NCI-H1417 (cell line): ENCODE results near the gene NOS2.
"Not testable (repeated sequence)": the region's sequence is repeated elsewhere in the genome, so short reads cannot be mapped to it uniquely, and the experiment has no call there.

Experiments
- DNase-seq, 3 experiments: peaks; one replicate each; lab custom pipeline; 2025; lab: John Stamatoyannopoulos, UW

Gene NOS2

DNA sequence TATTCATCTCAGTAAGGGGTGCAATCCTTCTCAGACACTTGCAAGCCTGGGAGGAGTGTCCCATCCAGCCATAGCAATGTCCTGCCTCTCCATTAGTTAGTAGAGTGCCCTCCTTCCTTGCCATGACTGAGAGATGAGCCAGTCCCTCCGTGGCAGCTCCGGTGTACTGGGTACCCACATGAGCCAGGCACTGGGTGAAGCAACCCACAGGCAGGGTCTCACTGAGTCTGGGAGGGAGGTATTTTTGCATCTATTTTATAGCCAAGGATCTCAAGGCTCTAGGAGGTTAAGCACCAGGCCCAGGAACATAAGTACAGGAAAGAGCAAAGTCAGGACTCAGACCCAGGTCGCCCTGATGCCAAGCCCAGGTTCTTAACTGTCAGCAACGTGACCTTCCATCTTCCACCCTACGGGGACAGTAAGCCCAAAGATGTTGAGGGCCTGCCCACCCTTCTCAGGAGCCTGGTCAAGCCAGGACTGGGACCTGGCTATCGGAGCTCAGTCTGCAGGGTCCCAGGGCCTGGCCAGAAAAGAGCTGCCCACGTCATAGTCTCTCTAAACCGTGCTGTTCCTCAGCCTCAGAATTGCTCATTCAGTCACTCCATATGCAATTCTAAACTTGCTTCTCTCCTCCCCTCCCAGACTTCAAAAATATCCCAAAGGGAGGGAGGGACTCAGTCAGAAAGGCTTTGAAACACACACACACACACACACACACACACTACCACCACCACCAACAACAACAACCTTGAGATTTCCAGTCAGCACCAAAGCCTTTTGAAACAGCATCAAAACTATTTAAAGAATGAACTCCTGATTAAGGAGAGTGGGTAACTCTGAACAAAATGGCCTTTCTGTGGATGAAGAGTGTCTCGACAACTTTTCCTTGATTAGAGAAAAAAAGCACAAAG is 16.6 kb downstream of the NOS2 start:
- DNase-seq: no peak

DNA sequence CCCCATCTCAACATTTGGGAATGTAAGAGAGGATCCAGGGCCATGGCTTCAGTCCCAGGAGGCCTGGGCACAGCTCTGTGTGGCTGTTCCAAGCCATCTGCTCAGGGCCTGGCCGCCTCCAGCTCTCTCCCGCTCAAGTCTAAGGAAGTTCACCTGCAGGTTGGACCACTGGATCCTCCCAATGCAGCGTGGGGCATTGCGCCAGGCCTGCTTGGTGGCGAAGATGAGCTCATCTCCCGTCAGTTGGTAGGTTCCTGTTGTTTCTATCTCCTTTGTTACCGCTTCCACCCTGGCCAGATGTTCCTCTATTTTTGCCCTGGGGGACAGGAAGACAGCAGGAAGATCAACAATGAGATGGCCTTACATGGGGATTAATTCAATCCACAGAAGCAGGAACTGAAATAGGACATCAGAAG is 17.5 kb downstream of the NOS2 start:
- DNase-seq: peak in 2 of 3 experiments; percentile 12 to 26

DNA sequence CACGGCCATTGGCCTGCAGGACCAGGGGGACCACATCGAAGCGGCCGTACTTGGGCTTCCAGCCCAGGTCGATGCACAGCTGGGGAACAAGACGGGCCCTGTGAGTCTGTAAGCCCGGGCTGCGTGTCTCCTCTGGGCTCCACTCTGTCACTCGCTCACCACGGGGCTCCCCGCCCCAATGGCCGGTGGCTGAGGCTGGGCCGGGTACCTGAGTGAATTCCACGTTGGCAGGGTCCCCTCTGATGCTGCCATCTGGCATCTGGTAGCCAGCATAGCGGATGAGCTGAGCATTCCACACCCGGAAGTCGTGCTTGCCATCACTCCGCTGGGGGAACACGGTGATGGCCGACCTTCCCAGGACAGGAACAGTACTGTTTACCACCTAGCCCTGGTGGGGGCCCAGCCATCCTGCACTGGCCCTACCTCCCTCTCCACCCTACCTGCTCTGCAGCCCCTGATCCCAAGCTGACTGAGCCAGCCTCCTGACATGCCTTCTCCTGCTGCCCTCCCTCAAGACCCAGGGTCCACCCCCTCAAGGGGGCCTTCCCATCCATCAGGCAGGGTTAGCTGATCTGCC is 19.4 kb downstream of the NOS2 start:
- no peak for DNase-seq

DNA sequence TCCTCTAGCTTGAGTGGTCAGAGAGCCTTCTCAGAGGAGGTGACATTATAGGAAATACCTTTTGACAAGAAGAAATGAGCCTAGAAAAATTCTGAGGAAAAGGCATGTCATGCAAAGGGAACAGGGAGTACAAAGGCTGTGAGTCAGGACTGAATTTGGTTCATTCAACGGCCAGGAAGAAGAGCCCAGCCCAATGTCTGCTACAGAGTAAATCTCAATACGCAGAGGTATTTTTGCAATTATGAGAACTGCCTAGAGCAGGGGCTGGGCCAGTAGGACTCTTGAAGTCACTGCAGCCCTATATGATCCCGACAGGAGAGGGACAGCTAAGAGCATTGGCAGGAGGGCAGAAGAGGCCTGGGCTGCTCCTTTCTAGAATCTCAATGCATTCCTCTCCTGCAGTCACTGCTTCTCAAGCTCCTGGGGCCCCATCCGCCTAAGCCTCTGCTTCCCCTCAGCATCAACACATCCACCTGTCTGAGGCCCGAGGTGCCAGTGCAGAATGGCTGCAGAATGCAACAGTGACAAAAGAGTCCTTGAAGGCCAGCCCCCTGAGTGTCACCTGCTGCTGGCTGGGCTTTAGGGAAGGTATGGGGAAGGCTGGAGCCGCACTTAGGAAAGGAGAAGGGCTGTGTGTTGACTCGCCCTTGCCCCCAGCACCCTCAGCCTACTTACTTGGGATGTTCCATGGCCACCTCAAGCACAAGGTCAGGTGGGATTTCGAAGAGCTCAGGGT is 20.1 kb downstream of the NOS2 start:
- DNase-seq: no peak

DNA sequence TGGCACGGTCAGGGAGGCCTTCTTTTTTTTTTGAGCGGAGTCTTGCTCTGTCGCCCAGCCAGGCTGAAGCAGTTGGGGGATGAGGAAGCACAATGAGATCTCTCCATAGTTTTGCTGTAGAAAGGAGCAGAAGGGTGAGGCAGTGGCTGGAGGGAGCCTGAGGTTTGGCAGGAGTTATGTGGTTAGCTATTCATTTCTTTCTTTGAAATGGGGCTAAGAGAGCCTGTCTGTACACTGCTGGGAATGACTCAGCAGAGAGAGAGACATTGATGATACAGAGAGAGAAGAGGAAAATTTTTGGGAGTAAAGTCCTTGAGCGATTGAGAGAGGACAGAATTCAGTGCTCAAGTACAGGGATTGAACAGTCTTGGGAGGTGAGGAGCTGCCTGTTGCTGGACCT is 22.1 kb downstream of the NOS2 start:
- DNase-seq: no peak

DNA sequence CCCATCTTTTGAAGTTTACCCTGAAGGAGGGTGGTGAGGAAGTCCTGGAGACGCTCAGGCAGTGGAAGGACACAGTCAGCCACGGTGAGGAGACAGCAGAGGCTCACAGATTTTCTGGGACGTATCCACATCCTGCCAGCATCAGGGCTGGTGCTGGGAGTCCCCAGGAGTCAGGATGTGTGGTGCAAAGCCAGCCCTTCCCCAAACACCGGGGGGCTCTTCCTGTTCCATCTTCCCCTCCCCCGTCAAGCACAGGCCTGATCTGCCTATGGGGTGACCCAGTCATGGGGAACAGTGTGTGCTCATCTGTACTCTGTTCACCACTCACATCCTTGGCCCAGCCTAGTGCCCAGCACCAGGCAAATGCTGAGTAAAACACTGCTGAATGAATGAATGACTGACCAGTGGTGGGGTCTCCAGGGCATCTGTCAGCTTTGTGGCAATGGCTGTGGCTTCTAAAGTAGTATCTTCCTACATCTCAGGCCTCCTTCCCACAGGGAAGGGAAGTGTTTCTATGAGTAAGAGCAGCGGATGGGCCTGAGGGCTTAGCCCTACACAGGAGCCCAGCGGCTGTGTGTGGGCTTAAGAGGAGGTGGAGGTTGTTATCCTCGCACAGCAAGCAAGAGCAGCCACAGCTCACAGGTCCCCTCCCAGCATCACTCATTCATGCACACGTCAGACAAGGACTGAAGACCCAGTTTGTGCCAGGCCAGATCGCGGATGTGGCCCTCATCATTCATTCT is 23.3 kb downstream of the NOS2 start:
- no peak for DNase-seq

DNA sequence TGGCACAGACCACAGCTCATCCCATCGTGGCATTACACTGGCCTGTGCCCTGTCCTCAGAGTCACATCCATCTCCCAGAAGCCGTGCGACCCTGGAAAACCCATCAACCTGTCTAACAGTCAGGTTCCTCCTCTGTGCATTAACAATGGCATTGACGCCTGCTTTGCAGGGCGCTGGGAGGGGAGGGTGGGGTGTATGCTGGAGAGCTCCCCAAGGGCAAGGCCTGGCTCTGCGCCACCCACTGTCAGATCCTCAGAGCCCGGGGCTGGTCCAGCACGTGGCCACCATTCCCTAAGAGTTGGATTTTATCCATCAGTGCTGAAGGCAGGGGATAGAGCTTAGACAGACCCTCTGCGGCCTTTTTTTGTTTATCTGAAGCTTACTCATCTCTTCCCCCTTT is 28.7 kb downstream of the NOS2 start:
- DNase-seq: no peak

DNA sequence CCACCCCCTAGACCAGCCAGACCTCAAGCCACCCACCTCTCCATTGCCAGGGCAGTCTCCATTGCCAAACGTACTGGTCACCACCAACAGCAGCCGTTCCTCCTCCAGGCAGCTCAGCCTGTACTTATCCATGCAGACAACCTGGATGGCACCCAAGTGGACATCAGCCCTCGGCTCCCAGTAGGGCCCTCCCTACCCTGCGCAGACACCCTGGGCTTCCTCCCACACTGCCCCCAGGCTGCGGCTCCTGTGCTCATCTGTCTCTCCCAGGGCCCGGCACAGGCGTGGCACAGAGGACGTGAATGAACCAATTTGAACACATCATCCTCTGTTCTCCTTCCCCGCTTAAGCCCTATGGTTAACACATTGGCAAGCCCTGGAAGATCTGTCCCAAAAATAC is 29.5 kb downstream of the NOS2 start:
- no peak for DNase-seq

DNA sequence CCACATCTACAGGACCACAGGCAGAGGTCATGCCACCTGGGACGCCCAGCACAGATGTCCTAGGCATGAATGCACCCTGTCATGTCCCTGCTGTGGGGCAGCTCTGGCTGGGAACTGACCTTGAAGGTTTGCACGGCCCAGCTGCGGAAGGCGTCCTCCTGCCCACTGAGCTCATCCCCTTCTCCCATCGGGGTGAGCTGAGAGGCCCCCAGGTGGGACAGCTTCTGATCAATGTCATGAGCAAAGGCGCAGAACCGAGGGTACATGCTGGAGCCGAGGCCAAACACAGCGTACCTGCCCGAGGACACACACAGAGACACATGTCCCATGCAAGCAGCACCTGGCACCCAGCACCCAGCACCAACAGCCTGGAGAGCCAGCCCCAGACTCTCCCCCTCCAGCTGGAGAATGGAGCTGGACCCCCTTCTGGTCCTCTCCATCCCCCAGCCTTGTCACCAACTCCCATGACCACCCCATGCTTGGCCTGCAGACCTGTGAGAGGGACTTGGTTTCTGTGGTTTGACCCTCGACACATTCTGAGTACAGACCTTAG is 31.4 kb downstream of the NOS2 start:
- no peak for DNase-seq

DNA sequence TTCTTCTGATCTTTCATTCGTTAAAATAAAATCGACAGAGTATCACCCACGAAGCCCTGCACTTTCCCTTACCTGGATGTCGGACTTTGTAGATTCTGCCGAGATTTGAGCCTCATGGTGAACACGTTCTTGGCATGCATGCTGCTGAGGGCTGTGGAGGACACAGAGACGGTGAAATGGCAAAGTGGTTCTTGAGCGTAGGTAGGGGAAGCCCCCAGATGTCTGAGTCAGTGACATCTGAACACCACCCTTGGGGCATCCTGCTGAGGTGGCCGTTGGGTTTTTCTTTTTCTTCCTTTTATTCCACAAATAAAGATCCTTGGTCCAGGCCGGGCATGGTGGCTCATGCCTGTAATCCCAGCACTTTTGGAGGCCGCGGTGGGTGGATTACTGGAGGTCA is 33.9 kb downstream of the NOS2 start:
- DNase-seq: no peak

DNA sequence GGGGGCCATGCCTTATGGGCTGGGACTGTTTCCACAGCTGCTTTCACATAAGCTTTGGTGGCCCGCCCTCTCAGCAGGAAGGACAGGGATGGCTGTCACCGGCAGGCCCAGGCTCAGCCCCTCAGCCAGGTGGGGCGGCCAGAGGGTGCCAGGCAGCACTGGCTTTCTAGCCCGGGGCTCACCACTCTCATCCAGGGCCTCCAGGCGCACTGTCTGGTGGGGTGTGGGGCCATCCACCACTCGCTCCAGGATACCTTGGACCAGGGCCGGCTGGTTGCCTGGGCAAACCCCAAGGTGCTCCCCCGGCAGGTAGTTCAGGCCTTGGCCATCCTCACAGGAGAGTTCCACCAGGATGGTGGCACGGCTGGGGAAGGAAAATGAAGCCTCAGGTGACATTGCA is 35.0 kb downstream of the NOS2 start:
- DNase-seq: no peak

DNA sequence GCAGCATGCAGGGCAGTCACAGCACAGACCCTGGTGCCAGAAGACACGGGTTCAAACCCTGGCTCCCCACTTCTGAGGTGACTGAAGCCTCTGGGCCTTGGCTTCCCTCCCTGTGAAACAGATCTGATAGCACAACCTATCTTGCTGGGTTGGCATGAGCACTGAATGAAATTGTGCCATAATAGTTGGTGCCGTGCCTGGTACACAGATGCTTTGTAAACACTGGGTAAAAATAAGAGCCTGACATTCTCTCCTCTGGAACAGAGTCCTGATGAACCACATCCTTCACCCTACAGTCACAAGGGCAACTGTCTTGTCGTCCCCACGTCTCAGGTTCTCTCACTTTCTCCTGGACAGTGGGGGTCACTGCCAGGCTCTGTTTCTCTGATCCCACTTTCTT is 35.7 kb downstream of the NOS2 start:
- DNase-seq: no peak

DNA sequence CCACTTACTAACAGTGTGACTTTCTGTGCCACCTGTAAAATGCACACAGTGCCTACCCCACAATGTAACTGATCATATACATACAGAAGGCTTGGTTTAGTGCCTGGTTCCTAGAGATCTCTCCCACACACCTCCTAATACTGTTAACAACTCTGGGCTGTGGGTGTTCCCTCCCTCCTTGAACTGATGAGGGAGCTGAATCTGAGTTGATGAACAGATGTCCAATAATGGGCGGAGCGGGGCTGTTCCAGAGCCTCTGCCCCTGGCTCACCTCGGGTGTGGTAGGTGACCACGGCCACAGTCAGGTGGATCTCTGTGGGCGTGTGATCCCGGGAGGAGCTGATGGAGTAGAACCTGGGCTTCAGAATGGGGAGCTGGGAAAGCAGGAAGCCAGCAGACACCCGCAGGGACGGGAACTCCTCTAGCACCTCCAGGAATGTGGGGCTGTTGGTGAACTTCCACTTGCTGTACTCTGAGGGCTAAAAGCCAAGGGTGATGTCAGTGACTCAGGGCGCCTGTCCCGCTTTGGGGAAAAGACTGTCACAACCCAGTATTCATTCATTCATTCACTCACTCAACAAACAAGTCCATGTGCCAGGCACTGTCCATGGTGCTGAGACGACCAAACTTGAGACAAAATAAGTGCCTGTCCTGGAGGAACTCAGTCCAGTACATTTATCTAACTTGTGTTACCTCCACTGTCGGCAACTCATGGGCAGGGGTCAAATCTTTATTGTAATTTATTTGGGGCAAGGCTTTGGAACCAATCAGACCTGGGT is 37.6 kb downstream of the NOS2 start:
- no peak for DNase-seq

DNA sequence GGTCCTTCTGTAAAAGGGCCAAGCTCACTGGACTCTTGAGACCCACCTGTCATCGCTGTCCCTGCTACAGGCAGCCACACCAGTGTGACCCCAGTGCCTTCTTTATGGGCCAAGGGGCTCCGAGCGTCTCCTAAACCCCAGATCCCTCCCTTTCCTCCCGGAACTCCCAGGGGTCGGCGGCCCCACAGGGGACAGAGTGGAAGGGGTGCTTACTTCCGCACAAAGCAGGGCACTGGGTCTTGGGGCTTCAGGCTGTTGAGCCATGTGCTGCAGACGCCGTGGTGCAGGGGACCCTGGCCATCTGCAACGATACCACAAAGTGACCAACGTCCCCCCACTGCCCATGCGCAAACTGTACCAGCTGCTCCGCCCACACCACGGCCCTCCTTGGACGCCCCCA is 39.4 kb downstream of the NOS2 start:
- not testable (repeated sequence) for DNase-seq

DNA sequence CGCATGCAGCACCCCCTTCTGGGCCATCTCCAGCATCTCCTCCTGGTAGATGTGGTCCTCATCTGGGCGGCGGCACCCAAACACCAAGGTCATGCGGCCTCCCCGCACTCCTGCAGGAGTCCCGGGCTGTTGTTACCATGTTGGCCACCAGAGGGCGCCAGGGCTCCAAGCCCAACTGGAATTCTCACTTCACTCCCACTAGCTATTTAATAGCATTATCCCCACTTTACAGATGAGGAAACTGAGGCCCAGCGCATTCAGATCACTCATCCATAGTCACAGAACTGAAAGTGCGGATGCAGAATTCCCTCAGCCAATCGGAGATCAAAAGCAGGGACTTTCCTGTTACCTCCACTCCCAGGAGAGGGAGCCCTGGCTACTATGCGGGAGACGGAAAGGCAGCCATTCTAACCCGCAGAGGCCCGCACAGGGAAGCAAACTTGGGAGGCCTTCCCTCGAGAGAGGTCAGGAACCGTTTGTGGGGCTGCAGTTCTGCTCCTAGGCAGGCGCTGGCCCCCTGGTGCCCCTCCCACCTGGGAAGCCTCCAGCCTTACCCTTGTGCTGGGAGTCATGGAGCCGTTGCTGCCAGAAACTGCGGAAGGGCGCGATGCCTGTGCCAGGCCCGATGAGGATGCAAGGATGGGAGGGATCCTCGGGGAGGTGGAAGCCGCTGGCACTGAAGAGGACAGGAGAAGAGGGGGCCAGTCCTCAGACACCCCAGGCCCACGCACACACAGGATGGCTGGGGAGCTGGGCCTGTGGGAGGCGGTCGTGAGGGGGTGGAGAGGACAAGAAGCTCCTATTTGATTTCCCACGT is 40.1 kb downstream of the NOS2 start:
- peak; percentile 41 to 67 (median 55) for DNase-seq

DNA sequence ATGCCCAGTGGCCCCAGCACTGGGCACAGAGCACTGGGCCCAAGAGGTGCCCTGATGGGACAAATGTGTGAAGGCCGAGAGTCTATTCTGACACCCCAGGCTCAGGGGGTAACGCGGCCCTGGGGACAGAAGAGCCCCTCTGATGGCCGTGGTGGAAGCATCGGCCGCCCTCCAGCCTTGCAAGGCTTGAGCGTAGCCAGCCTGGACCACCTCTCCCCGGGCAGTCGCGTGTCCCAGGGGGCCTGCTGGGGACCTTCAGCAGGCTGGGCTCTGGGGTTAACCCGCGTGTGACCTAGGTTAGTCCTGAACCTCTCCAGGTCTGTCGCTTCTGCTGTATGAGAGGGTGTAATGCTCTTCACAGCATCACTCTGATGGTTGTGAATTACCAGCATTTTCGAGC is 40.8 kb downstream of the NOS2 start:
- no peak for DNase-seq

DNA sequence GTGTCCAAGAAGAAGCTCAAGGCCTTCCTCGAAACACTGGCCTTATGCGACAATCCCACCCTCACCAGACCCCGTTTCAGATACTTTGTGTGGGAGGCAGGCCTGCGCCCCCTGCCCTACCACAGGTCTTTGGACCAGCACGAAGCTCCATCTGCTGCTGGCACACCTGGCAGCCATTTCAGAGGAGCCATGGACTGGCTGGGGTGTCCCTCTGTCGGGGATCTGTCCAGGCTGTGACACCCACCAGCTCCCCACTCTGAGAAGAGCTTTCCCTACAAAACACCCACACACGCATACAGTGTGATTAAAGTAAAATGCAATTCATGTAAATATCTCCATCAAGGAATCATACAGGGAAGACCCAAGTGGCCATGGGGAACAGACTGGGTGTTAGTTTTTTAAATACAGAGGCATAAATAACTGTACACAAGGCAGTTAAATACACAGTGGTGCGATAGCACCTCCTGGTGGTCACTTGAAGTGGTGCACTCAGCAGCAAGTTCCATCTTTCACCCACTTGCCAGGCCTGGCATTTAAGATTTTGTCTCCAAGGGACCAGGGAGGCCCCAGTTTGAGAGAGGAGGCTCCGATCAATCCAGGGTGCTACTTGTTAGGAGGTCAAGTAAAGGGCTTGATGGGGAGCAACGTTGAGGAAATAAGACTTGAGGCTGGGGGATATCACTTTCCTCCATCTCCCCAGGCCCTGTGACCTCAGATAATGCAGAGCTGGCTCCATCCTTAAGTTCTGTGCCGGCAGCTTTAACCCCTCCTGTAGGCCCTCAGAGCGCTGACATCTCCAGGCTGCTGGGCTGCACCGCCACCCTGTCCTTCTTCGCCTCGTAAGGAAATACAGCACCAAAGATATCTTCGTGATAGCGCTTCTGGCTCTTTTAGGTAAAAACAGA is 43.6 kb downstream of the NOS2 start:
- DNase-seq: peak; percentile 26 to 68 (median 39)

DNA sequence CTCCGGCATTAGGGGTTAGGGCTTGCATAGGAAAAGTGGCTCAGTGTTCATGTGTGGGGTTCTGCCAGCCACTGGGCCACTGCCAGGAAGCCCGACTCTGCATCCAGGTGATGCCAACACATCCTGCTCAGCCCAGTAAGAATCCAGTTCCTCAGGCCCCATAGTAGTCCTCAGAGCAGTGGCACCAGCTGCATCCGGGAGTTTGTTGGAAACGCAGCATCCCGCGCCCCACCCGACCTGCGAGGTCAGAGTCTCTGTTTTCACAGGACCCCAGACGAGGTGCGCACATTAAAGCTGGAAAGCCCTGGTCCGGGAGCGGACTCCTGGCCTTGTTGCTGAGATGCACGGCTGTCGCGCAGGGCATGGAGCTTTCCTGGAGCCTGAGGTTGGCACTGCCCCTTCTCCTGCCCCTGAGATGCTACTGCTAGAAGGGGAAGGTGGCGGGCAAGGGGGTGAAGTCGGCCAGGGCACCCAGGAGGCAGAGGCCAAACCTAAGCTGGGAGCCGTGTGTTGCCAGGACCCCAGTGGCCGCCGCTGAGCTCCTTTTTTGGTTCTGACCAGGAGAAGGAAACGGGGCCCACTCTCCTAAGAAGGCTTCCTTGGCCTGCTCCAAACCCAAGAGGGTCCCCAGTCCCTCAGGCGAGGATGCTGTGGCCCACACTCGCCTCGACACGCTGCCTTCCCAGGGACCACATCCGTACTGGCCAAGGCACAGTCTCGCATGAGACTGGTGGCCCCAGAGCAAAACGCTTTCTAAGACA is 44.4 kb downstream of the NOS2 start:
- DNase-seq: no peak
